ENCODE data around the gene ACO1. TPM values are rescaled to one million over a fixed set of nuclear protein-coding genes. Genes with fewer than 3 reads are reported as not detected.

The ACO1 gene
- total RNA-seq, 2 donors from 2014 or later = 31.7 to 66.6 TPM

- intact Hi-C loops (cut with DNase I) = loop anchor here (5.0 to 10.0 kb wide), 3 partner anchors 48 to 537 kb away; partner anchors contain the start of genes ACO1 and NDUFB6
- TF ChIP-seq POLR2A (IDR thresholded peaks at IDR 0.05) (no peak), CTCF (IDR thresholded peaks at IDR 0.05) (no peak), POLR2AphosphoS5 (IDR thresholded peaks at IDR 0.05) (no peak)
- 85% methylated on average over 5 of the region's 5 CpGs for WGBS
- Histone ChIP-seq H3K27me3 (replicated peaks; ENCODE audit: insufficient read depth) (no peaks in the 10 kb centered on the region), H3K4me3 (no peak overlapping the region), H3K36me3 (no peaks in the 10 kb centered on the region), H3K9me3 (no peaks in the 10 kb centered on the region), H3K4me1 (replicated peaks) (no peaks in the 10 kb centered on the region), H3K27ac (no peak overlapping the region)
- no peak for DNase-seq (ENCODE audit: low spot score)
Measured at GRCh38 chr9:32430720-32431119, 46.3 kb downstream of the ACO1 start.

GRCh38 chr9:32431196-32431595 is 46.8 kb downstream of the ACO1 start:
- intact Hi-C loops (cut with DNase I) = loop anchor here (5.0 to 10.0 kb wide), 3 partner anchors 49 to 536 kb away; partner anchors contain the start of genes ACO1 and NDUFB6
- Histone ChIP-seq H3K9me3 (no peaks in the 10 kb centered on the region), H3K4me3 (no peak overlapping the region), H3K27me3 (replicated peaks; ENCODE audit: insufficient read depth) (no peaks in the 10 kb centered on the region), H3K36me3 (no peaks in the 10 kb centered on the region), H3K27ac (no peak overlapping the region), H3K4me1 (replicated peaks) (no peaks in the 10 kb centered on the region)
- no peak for DNase-seq (ENCODE audit: low spot score)
- no peak for TF ChIP-seq CTCF (IDR thresholded peaks at IDR 0.05)
- no peak for TF ChIP-seq POLR2AphosphoS5 (IDR thresholded peaks at IDR 0.05)
- no peak for TF ChIP-seq POLR2A (IDR thresholded peaks at IDR 0.05)
- WGBS = 92% methylated on average over 8 of the region's 8 CpGs

- WGBS = 62% methylated on average over 10 of the region's 10 CpGs
- no peaks in the 10 kb centered on the region for H3K27me3 ChIP-seq (replicated peaks; ENCODE audit: insufficient read depth)
- H3K9me3 ChIP-seq = no peaks in the 10 kb centered on the region
- TF ChIP-seq CTCF (IDR thresholded peaks at IDR 0.05) (peak in 3 of 4 experiments; percentile 46 to 50 (median 48)), POLR2AphosphoS5 (IDR thresholded peaks at IDR 0.05) (no peak), POLR2A (IDR thresholded peaks at IDR 0.05) (no peak)
- DNase-seq (ENCODE audit: low spot score) = peak; percentile 40
- intact Hi-C loops (cut with DNase I) = loop anchor here (5.0 to 10.0 kb wide), 3 partner anchors 50 to 535 kb away; partner anchors contain the start of genes ACO1 and NDUFB6
- H3K36me3 ChIP-seq = no peaks in the 10 kb centered on the region
- no peak overlapping the region for H3K27ac ChIP-seq
- H3K4me3 ChIP-seq = no peak overlapping the region
- no peaks in the 10 kb centered on the region for H3K4me1 ChIP-seq (replicated peaks)
Measured at GRCh38 chr9:32431940-32432555, 47.6 kb downstream of the ACO1 start.

- Histone ChIP-seq H3K9me3 (no peaks in the 10 kb centered on the region), H3K27me3 (replicated peaks; ENCODE audit: insufficient read depth) (no peaks in the 10 kb centered on the region), H3K27ac (no peak overlapping the region), H3K4me3 (no peak overlapping the region), H3K4me1 (replicated peaks) (no peaks in the 10 kb centered on the region), H3K36me3 (no peaks in the 10 kb centered on the region)
- no peak for DNase-seq (ENCODE audit: low spot score)
- intact Hi-C loops (cut with DNase I) = loop anchor here (5.0 to 10.0 kb wide), 3 partner anchors 53 to 532 kb away; partner anchors contain the start of genes ACO1 and NDUFB6
- TF ChIP-seq POLR2A (IDR thresholded peaks at IDR 0.05) = no peak
- TF ChIP-seq CTCF (IDR thresholded peaks at IDR 0.05) = no peak
- no peak for TF ChIP-seq POLR2AphosphoS5 (IDR thresholded peaks at IDR 0.05)
- 80% methylated on average over 6 of the region's 6 CpGs for WGBS
Measured at GRCh38 chr9:32434892-32435291, 50.4 kb downstream of the ACO1 start.

- no peaks in the 10 kb centered on the region for H3K36me3 ChIP-seq
Measured at GRCh38 chr9:32441678-32442077, 57.2 kb downstream of the ACO1 start.

More at GRCh38 chr9:32441678-32442077, 57.2 kb downstream of the ACO1 start:
- H3K4me3 ChIP-seq = no peak overlapping the region
- no peak overlapping the region for H3K27ac ChIP-seq
- H3K27me3 ChIP-seq (replicated peaks; ENCODE audit: insufficient read depth) = no peaks in the 10 kb centered on the region
- no peak for DNase-seq (ENCODE audit: low spot score)
- 66% methylated on average over 5 of the region's 5 CpGs for WGBS
- intact Hi-C loops (cut with DNase I) = no loop called here
- TF ChIP-seq POLR2A (IDR thresholded peaks at IDR 0.05) = no peak
- TF ChIP-seq CTCF (IDR thresholded peaks at IDR 0.05) = no peak
- TF ChIP-seq POLR2AphosphoS5 (IDR thresholded peaks at IDR 0.05) = no peak
- no peaks in the 10 kb centered on the region for H3K9me3 ChIP-seq
- no peaks in the 10 kb centered on the region for H3K4me1 ChIP-seq (replicated peaks)
